DOHH2 (cell line): ENCODE results near the gene TAGLN3.
A peak's percentile ranks its signal among the peaks of the same experiment; 100 is the strongest.

Experiments used
- H3F3A ChIP-seq: fragments of 200-600 bp; sonication (generic), shearing (Covaris generic); 2 replicates; pipeline ENCODE4 v1.6.0; 2016; ENCODE audit warnings: antibody characterized with exemption, mild to moderate bottlenecking; ENCODE audit not compliant: control insufficient read depth, insufficient read depth
- H3K27ac ChIP-seq: fragments of 200-600 bp; sonication (generic); 2 replicates; pipeline ENCODE4 v1.5.1; 2014; ENCODE audit warnings: low read depth, mild to moderate bottlenecking, low read length, moderate library complexity
- H3K27me3 ChIP-seq: fragments of 200-600 bp; sonication (generic); 2 replicates; pipeline ENCODE4 v1.6.1; 2014; ENCODE audit warnings: mild to moderate bottlenecking, low read length, mixed read lengths; ENCODE audit not compliant: control insufficient read depth
- H3K36me3 ChIP-seq: fragments of 200-600 bp; sonication (generic); 2 replicates; pipeline ENCODE4 v1.6.1; 2014; ENCODE audit warnings: mild to moderate bottlenecking, low read length, moderate library complexity, mixed read lengths; ENCODE audit not compliant: control insufficient read depth
- H3K4me1 ChIP-seq: fragments of 200-600 bp; sonication (generic); 2 replicates; pipeline ENCODE4 v1.6.1; 2014; ENCODE audit warnings: mild to moderate bottlenecking, low read length, mixed read lengths; ENCODE audit not compliant: control insufficient read depth
- H3K4me2 ChIP-seq: fragments of 200-600 bp; sonication (generic); 2 replicates; pipeline ENCODE4 v1.6.0; 2014; ENCODE audit warnings: mild to moderate bottlenecking, low read length, moderate library complexity
- H3K4me3 ChIP-seq: fragments of 200-600 bp; sonication (generic); 2 replicates; pipeline ENCODE4 v1.5.1; 2014; ENCODE audit warnings: mild to moderate bottlenecking, low read length, mixed read lengths
- H3K79me2 ChIP-seq: fragments of 200-600 bp; sonication (generic); 2 replicates; pipeline ENCODE4 v1.6.1; 2014; ENCODE audit warnings: mild to moderate bottlenecking, low read length, mixed read lengths; ENCODE audit not compliant: control insufficient read depth
- H3K9me2 ChIP-seq: fragments of 200-600 bp; sonication (generic); replicated peaks from 2 replicates; pipeline ENCODE4 v1.6.1; 2014; ENCODE audit warnings: mild to moderate bottlenecking, low read length, mixed read lengths; ENCODE audit not compliant: control insufficient read depth
- H3K9me3 ChIP-seq: fragments of 200-600 bp; sonication (generic); 2 replicates; pipeline ENCODE4 v1.6.1; 2014; ENCODE audit warnings: antibody characterized with exemption, low read length, mixed read lengths; ENCODE audit not compliant: control insufficient read depth, insufficient read depth
- H4K20me1 ChIP-seq: fragments of 200-600 bp; sonication (generic); 2 replicates; pipeline ENCODE4 v1.6.0; 2014; ENCODE audit warnings: low read depth, mild to moderate bottlenecking, antibody characterized with exemption, low read length, moderate library complexity; ENCODE audit not compliant: control insufficient read depth, insufficient read depth
- EZH2phosphoT487 ChIP-seq: fragments of 200-600 bp; sonication (generic); IDR thresholded peaks from 2 replicates; pipeline ENCODE4 v1.6.1; 2017; ENCODE audit warnings: borderline replicate concordance, mild to moderate bottlenecking, antibody characterized with exemption, low read length, moderate library complexity, mixed read lengths
- TF ChIP-seq, protein P1 (sequence below): fragments of 200-600 bp; sonication (generic); IDR thresholded peaks from one replicate; pipeline ENCODE4 v1.5.1; 2014; ENCODE audit warnings: antibody characterized with exemption, mild to moderate bottlenecking, low read depth, low read length; ENCODE audit not compliant: poor library complexity, severe bottlenecking

TAGLN3 gene

DNA sequence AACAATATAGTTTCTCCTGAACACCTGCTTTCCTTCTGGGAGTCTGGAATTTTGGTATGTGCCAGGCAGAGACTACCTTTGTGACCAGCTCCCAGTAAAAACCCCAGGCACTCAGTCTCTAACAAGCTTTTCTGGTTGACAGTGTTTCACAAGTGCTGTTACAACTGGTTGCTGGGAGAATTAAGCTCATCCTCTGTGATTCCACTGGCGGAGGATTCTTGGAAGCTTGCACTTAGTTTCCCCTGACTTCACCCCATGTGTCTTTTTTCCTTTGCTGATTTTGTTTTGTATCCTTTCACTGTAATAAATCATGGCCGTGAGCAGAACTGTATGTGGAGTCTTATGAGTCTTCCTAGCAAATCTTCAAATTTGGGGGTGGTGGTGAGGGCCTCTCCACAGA is 5.7 kb upstream of the TAGLN3 start:
- H3K4me3 ChIP-seq, result no peak overlapping the region
- H3K27ac ChIP-seq, result no peak overlapping the region
- H4K20me1 ChIP-seq, result no peaks in the 10 kb centered on the region
- H3K79me2 ChIP-seq, result no peaks in the 10 kb centered on the region
- H3K9me3 ChIP-seq, result no peaks in the 10 kb centered on the region
- TF ChIP-seq, protein P1, sequence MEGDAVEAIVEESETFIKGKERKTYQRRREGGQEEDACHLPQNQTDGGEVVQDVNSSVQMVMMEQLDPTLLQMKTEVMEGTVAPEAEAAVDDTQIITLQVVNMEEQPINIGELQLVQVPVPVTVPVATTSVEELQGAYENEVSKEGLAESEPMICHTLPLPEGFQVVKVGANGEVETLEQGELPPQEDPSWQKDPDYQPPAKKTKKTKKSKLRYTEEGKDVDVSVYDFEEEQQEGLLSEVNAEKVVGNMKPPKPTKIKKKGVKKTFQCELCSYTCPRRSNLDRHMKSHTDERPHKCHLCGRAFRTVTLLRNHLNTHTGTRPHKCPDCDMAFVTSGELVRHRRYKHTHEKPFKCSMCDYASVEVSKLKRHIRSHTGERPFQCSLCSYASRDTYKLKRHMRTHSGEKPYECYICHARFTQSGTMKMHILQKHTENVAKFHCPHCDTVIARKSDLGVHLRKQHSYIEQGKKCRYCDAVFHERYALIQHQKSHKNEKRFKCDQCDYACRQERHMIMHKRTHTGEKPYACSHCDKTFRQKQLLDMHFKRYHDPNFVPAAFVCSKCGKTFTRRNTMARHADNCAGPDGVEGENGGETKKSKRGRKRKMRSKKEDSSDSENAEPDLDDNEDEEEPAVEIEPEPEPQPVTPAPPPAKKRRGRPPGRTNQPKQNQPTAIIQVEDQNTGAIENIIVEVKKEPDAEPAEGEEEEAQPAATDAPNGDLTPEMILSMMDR, result no peak
- TF ChIP-seq EZH2phosphoT487, result no peak
- no peaks in the 10 kb centered on the region for H3F3A ChIP-seq
- peaks cover 3% of the 10 kb centered on the region; the same call in 1 of the 2 replicates for H3K4me1 ChIP-seq
- peaks cover 37% of the 10 kb centered on the region for H3K36me3 ChIP-seq
- no peak overlapping the region for H3K4me2 ChIP-seq
- H3K27me3 ChIP-seq, result no peaks in the 10 kb centered on the region
- H3K9me2 ChIP-seq, result no peaks in the 10 kb centered on the region

DNA sequence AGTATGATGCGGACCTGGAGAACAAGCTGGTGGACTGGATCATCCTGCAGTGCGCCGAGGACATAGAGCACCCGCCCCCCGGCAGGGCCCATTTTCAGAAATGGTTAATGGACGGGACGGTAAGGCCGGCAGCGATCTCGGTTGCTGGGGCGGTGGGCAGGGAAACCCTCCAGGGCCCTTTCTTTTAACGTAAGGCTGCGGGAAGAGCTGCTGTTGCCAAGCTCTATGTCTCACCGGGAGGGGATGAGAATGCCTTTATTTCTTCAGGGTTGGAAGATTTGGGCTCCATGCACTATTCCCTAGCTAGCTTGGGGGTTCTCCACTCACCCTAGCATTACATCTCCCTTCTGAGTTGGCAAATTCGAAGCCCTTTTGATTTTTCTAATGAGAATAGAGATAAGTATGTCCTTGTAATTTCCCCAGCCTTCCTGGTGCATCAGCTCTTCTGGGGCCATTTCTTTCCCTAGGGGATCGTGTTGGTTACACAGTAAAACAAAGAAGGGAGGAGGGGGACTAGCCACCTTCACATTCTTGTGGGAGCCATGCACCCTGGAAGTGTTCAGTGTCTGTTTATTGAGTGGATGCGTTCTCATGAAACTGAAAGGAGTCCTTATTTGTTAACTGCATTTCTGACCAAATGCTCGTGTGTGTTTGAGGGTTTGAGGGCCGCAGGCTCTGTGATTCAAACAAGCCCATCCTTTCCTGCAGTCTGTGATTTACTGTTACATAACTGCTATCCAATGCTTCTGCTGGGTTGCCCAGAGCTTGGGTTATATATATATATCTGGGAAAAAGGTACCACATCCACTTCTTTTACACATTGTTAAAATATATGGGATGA is 982 bp downstream of the TAGLN3 start:
- Histone ChIP-seq H3K79me2 (no peaks in the 10 kb centered on the region), H4K20me1 (no peaks in the 10 kb centered on the region), H3K9me2 (no peaks in the 10 kb centered on the region), H3K4me1 (peaks cover 7% of the 10 kb centered on the region; the same call in 1 of the 2 replicates), H3K36me3 (no peaks in the 10 kb centered on the region), H3K27ac (no peak overlapping the region), H3K27me3 (peaks cover 15% of the 10 kb centered on the region), H3K4me3 (no peak overlapping the region), H3K9me3 (no peaks in the 10 kb centered on the region), H3K4me2 (peak overlapping the region; percentile 50; the same call in 1 of the 2 replicates), H3F3A (no peaks in the 10 kb centered on the region)
- TF ChIP-seq, protein P1, result no peak

DNA sequence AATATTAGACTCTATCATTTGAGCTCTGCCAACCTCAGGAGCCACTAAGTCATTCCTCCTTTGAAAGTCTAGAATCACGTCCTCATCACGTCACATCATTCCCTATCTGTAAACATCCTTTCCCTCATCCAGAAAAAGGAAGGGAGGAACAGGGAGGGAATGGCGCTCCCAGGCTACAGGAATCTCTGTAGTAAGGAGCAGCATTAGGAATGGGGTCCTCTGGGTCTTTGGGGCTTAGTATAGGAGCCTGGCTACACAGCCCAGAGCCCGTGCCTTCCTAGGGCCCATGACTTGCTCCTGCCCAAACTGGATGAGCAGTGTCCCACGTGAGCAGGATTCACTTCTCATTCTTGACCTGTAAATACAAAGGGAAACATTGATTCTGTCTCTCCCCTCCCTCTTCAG is 1.6 kb downstream of the TAGLN3 start:
- Histone ChIP-seq H3K4me2 (no peak overlapping the region), H3K27ac (no peak overlapping the region), H3K4me1 (peaks cover 7% of the 10 kb centered on the region; the same call in 1 of the 2 replicates), H4K20me1 (no peaks in the 10 kb centered on the region), H3K36me3 (no peaks in the 10 kb centered on the region), H3K9me2 (no peaks in the 10 kb centered on the region), H3K79me2 (no peaks in the 10 kb centered on the region), H3K4me3 (no peak overlapping the region), H3K27me3 (peaks cover 15% of the 10 kb centered on the region), H3K9me3 (no peaks in the 10 kb centered on the region), H3F3A (no peaks in the 10 kb centered on the region)
- TF ChIP-seq, protein P1, result no peak
- TF ChIP-seq EZH2phosphoT487, result no peak
